Hepatocyte (in vitro differentiated cells): Measurements from ENCODE around the gene INTS2. TPM values are rescaled to one million over a fixed set of nuclear protein-coding genes. Genes with fewer than 3 reads are reported as not detected.

Experiments used
- DNase-seq: peaks from one replicate; pipeline ENCODE4 v3.0.0-alpha.2; 2016; ENCODE audit warnings: low spot score
- H2AFZ ChIP-seq: fragments of 200-600 bp; sonication (generic); 2 replicates; pipeline ENCODE4 v1.6.0; 2016; ENCODE audit warnings: antibody characterized with exemption, mild to moderate bottlenecking
- H3K27ac ChIP-seq: fragments of 200-600 bp; sonication (generic); 2 replicates; pipeline ENCODE4 v1.5.1; 2016; ENCODE audit warnings: mild to moderate bottlenecking
- H3K27me3 ChIP-seq: fragments of 200-600 bp; sonication (generic); 2 replicates; pipeline ENCODE4 v1.6.1; 2016
- H3K36me3 ChIP-seq: fragments of 200-600 bp; sonication (generic); replicated peaks from 2 replicates; pipeline ENCODE4 v1.5.1; 2016; ENCODE audit warnings: low read depth; ENCODE audit not compliant: insufficient read depth
- H3K4me1 ChIP-seq: fragments of 200-600 bp; sonication (generic); 2 replicates; pipeline ENCODE4 v1.5.1; 2016; ENCODE audit warnings: mild to moderate bottlenecking, moderate library complexity; ENCODE audit not compliant: insufficient read depth
- H3K4me2 ChIP-seq: fragments of 200-600 bp; sonication (generic); 2 replicates; pipeline ENCODE4 v1.6.0; 2016
- H3K4me3 ChIP-seq: fragments of 200-600 bp; sonication (generic); 2 replicates; pipeline ENCODE4 v1.5.1; 2016; ENCODE audit warnings: mild to moderate bottlenecking
- H3K79me2 ChIP-seq: fragments of 200-600 bp; sonication (generic); 2 replicates; pipeline ENCODE4 v1.6.0; 2017; ENCODE audit warnings: mild to moderate bottlenecking
- H3K9me2 ChIP-seq: fragments of 200-600 bp; sonication (generic); replicated peaks from 2 replicates; pipeline ENCODE4 v1.6.0; 2017; ENCODE audit warnings: mild to moderate bottlenecking; ENCODE audit not compliant: insufficient read depth
- H3K9me3 ChIP-seq: fragments of 200-600 bp; sonication (generic); 2 replicates; pipeline ENCODE4 v1.5.1; 2016; ENCODE audit warnings: low read depth, mild to moderate bottlenecking
- H4K20me1 ChIP-seq: fragments of 200-600 bp; sonication (generic); 2 replicates; pipeline ENCODE4 v1.6.0; 2016; ENCODE audit warnings: mild to moderate bottlenecking; ENCODE audit not compliant: insufficient read depth, poor library complexity, severe bottlenecking
- EZH2 ChIP-seq: fragments of 200-600 bp; sonication (generic); IDR thresholded peaks from 2 replicates; pipeline ENCODE4 v1.6.1; 2016; ENCODE audit warnings: antibody characterized with exemption, mild to moderate bottlenecking, borderline replicate concordance
- EZH2phosphoT487 ChIP-seq: fragments of 200-600 bp; sonication (generic); IDR thresholded peaks from one replicate; pipeline ENCODE4 v1.6.1; 2018; ENCODE audit warnings: antibody characterized with exemption, mild to moderate bottlenecking, low read depth, moderate library complexity; ENCODE audit not compliant: unreplicated experiment, severe bottlenecking
- WGBS: methylation state at CpG from one replicate; pipeline ENCODE4 v1.1.6; 2016; ENCODE audit warnings: low lambda C conversion rate; ENCODE audit errors: missing lambda C conversion rate; 5-methylcytosine and 5-hydroxymethylcytosine counted together
- polyA plus RNA-seq: library from polyadenylated mRNA; unstranded; fragments of >200 nt; fragmentation: Nextera tagmentation; extraction: Ambion mirVana; gene quantifications from 2 replicates; pipeline ENCODE4 v1.2.1, GENCODE V29; 2016
- total RNA-seq: library from RNA; depleted of rRNA; stranded (reverse); fragments of >200 nt; gene quantifications from 2 replicates; pipeline ENCODE4 v1.2.3, GENCODE V29; 2014
- TF ChIP-seq, protein P1 (sequence below): fragments of 200-600 bp; sonication (generic); IDR thresholded peaks from 2 replicates; pipeline ENCODE4 v1.5.1; 2016; ENCODE audit warnings: antibody characterized with exemption, mild to moderate bottlenecking; ENCODE audit not compliant: poor library complexity

The INTS2 gene
- total and polyA plus RNA-seq, 2 experiments from 2014 or later = 2.6 to 10.9 TPM

DNA sequence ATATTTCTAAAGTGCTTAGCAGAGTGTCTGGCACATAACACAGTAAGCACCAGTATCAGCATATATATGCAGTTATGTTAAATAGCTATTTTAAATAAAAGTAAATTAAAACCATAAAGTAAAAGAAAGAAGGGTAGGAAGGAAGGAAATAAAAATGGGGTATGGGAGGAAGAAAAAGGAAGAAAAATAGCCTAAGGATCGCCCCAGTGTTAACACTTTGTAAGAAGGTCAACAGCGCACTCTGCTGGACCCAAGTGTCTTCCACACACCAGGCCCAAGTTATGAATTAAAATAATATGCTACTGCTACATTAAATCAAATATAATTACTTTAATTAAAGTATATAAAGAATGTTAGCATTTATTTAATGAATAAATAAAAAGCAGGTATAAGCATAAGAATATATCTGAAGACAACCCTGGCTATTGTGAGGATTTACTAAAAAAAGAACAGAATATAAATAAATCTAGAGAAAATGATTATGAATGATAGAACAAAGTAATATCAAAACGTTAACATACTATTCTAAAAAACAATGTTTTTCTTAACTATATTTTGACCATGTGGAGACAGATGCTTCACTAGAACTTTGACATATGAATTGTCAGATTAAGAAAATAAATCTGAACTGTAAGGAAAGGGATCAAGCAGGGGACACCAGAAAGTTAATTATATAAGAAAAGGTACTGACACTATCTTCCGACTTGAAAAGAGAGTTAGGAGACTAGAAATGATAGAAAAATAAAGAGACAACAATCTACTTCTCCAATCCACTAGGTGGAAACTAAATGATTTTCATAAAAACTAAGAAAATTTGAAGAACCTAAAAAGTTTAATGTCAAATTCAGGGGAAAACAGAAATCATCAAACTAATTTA lies 90.4 kb downstream of the INTS2 start:
- no peaks in the 10 kb centered on the region for H3K9me3 ChIP-seq
- no peak overlapping the region for H3K27ac ChIP-seq
- no peaks in the 10 kb centered on the region for H3K27me3 ChIP-seq
- H4K20me1 ChIP-seq = no peaks in the 10 kb centered on the region
- no peaks in the 10 kb centered on the region for H3K9me2 ChIP-seq
- no peak overlapping the region for H2AFZ ChIP-seq
- H3K79me2 ChIP-seq = no peaks in the 10 kb centered on the region
- no peak overlapping the region for H3K4me3 ChIP-seq
- TF ChIP-seq EZH2 = no peak
- TF ChIP-seq, protein P1, sequence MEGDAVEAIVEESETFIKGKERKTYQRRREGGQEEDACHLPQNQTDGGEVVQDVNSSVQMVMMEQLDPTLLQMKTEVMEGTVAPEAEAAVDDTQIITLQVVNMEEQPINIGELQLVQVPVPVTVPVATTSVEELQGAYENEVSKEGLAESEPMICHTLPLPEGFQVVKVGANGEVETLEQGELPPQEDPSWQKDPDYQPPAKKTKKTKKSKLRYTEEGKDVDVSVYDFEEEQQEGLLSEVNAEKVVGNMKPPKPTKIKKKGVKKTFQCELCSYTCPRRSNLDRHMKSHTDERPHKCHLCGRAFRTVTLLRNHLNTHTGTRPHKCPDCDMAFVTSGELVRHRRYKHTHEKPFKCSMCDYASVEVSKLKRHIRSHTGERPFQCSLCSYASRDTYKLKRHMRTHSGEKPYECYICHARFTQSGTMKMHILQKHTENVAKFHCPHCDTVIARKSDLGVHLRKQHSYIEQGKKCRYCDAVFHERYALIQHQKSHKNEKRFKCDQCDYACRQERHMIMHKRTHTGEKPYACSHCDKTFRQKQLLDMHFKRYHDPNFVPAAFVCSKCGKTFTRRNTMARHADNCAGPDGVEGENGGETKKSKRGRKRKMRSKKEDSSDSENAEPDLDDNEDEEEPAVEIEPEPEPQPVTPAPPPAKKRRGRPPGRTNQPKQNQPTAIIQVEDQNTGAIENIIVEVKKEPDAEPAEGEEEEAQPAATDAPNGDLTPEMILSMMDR = peak; percentile 87
- DNase-seq = peak; percentile 84
- no peaks in the 10 kb centered on the region for H3K36me3 ChIP-seq
- H3K4me2 ChIP-seq = no peak overlapping the region
- 50% methylated on average over 4 of the region's 4 CpGs for WGBS
- H3K4me1 ChIP-seq = no peaks in the 10 kb centered on the region

DNA sequence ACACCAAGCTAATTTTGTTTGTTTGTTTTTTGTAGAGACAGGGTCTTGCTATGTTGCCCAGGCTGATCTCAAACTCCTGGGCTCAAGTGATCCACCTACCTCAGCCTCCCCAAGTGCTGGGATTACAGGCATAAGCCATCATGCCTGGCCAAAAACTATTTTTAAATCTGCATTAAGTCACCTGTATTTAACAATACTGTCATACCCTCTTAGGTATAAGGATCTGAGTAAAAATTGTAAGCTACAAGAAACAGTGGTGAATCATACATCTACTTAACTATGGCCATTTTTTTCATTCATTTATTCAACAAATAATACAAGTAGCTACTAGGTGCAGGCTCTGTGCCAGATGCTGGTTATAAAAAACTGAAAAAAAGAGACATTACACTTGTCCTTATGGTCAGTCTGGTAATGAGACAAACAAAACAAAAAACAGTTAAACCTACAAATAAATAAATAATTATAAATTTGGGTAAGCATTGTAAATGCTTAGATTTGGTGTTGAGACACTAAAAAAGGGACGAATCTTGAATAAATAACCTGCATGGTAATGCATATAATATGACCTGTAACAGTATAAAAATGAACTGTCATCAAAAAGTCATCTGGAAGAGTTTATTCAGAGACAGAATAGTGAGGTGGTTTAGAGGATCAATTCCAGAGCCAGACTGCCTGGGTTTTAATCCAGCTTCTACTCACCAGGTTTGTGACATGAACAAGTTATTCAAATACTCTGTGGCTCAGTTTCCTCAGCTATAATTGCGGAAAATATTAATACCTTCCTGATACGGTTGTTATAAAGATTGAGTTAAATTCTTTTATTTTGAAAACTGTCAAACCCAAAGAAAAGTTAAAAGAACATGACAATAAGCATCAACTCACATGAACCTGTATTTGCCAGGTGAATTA lies 91.3 kb downstream of the INTS2 start:
- DNase-seq = no peak
- no peaks in the 10 kb centered on the region for H3K27me3 ChIP-seq

DNA sequence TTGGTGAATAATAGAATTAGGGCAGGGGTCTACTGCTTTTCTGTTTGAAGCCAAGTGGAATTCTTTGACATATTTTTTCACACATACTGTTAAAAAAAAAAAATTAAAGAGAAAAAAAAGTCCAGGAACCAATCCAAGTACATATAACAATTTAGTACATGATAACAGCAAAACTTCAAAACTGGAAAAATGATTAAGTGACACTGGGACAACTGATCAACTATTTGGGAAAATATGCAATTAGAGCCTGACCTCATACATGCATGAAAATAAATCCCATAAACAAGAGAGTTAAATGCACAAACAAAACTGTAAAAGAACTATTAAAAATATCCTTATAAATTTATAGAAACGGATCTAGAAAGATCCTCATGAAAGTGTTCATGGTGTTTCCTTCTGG lies 92.2 kb downstream of the INTS2 start:
- 89% methylated on average over 1 of the region's 1 CpG for WGBS
- Histone ChIP-seq H3K9me2 (no peaks in the 10 kb centered on the region), H3K4me2 (no peak overlapping the region), H3K4me3 (no peak overlapping the region), H3K27me3 (no peaks in the 10 kb centered on the region), H4K20me1 (no peaks in the 10 kb centered on the region), H3K4me1 (no peaks in the 10 kb centered on the region), H3K27ac (no peak overlapping the region), H3K36me3 (no peaks in the 10 kb centered on the region), H3K79me2 (no peaks in the 10 kb centered on the region), H3K9me3 (no peaks in the 10 kb centered on the region), H2AFZ (no peak overlapping the region)
- DNase-seq = no peak
- TF ChIP-seq EZH2 (no peak), EZH2phosphoT487 (no peak)
- TF ChIP-seq, protein P1 = no peak

More for the DNA sequence above, 91.3 kb downstream of the INTS2 start:
- Histone ChIP-seq H3K79me2 (no peaks in the 10 kb centered on the region), H3K9me2 (no peaks in the 10 kb centered on the region), H4K20me1 (no peaks in the 10 kb centered on the region), H3K4me2 (no peak overlapping the region), H3K36me3 (no peaks in the 10 kb centered on the region), H2AFZ (no peak overlapping the region), H3K27ac (no peak overlapping the region), H3K9me3 (no peaks in the 10 kb centered on the region), H3K4me1 (no peaks in the 10 kb centered on the region), H3K4me3 (no peak overlapping the region)
- TF ChIP-seq EZH2phosphoT487 = no peak
- TF ChIP-seq, protein P1 = no peak
- no peak for TF ChIP-seq EZH2
- 93% methylated on average over 3 of the region's 3 CpGs for WGBS
